Panc1 (cell line): ENCODE data around the gene PLEKHG2. TPM values are rescaled to one million over a fixed set of nuclear protein-coding genes. Genes with fewer than 3 reads are reported as not detected.

ENCODE experiments used
- ATAC-seq: fragments of 200-7000 bp; cut with Tn5 transposase; 2 replicates; pipeline ENCODE4 v1.9.1; 2020; ENCODE audit warnings: mild to moderate bottlenecking, moderate library complexity
- BruUV-seq: library from RNA; stranded (reverse); fragments of 400-500 nt; replicated peaks from 2 replicates; lab custom pipeline; 2021; lab: Mats Ljungman, UMichigan
- CTCF ChIA-PET: fragments of 300-600 bp; sonication (Branson Sonifier 250); formaldehyde crosslinking; loops from one replicate; lab custom pipeline; 2022; ENCODE audit warnings: antibody characterized with exemption; lab: Charles Lee
- POLR2A ChIA-PET: fragments of 300-600 bp; sonication (Branson Sonifier 250); formaldehyde crosslinking; loops from one replicate; lab custom pipeline; 2022; ENCODE audit warnings: antibody characterized with exemption; lab: Charles Lee
- DNase-seq: peaks from one replicate; pipeline ENCODE4 v3.0.0-alpha.2; 2010; ENCODE audit warnings: low read depth, low spot score
- H3K27ac ChIP-seq: 2 replicates; pipeline ENCODE4 v1.5.1; 2011; ENCODE audit warnings: mild to moderate bottlenecking, low read length, inconsistent platforms
- H3K27me3 ChIP-seq: fragments of 200-500 bp; sonication (Bioruptor generic); 2 replicates; pipeline ENCODE4 v1.6.0; 2014; ENCODE audit warnings: low read length, inconsistent platforms; ENCODE audit not compliant: control insufficient read depth, insufficient read depth
- H3K36me3 ChIP-seq: fragments of 200-500 bp; sonication (Bioruptor generic); 2 replicates; pipeline ENCODE4 v1.5.1; 2014; ENCODE audit warnings: inconsistent platforms, mild to moderate bottlenecking, low read length, moderate library complexity; ENCODE audit not compliant: control insufficient read depth, insufficient read depth
- H3K4me1 ChIP-seq: 2 replicates; pipeline ENCODE4 v1.5.1; 2011; ENCODE audit warnings: inconsistent platforms, mild to moderate bottlenecking, low read length, moderate library complexity; ENCODE audit not compliant: control insufficient read depth, insufficient read depth
- H3K4me3 ChIP-seq, 2 experiments: 2 replicates each; pipeline ENCODE4 v1.5.1; 2011 to 2012; ENCODE audit warnings: low read depth in 2 of 2, low read length in 2 of 2, mild to moderate bottlenecking in 2 of 2, inconsistent platforms in 1 of 2, moderate library complexity in 1 of 2
- H3K9me3 ChIP-seq: fragments of 200-500 bp; sonication (Bioruptor generic); 2 replicates; pipeline ENCODE4 v1.5.1; 2014; ENCODE audit warnings: low read depth, mild to moderate bottlenecking, inconsistent platforms, low read length, moderate library complexity; ENCODE audit not compliant: control insufficient read depth, insufficient read depth
- CTCF ChIP-seq: fragments of 450-650 bp; IDR thresholded peaks from 2 replicates; pipeline ENCODE4 v1.5.1; 2017; ENCODE audit warnings: mild to moderate bottlenecking
- POLR2AphosphoS5 ChIP-seq: IDR thresholded peaks from 2 replicates; pipeline ENCODE4 v1.6.1; 2012; ENCODE audit warnings: mild to moderate bottlenecking, low read depth, low read length, moderate library complexity
- REST ChIP-seq, 2 experiments: IDR thresholded peaks; 2 replicates each; pipeline ENCODE4 v1.6.1; 2011 to 2012; ENCODE audit warnings: low read depth in 2 of 2, control low read depth in 1 of 2, low read length in 1 of 2, mild to moderate bottlenecking in 1 of 2, moderate library complexity in 1 of 2; ENCODE audit not compliant: insufficient read depth in 1 of 2
- SIN3A ChIP-seq: IDR thresholded peaks from 2 replicates; pipeline ENCODE4 v1.6.1; 2012; ENCODE audit warnings: low read depth, mild to moderate bottlenecking, low read length, moderate library complexity, borderline replicate concordance; ENCODE audit not compliant: insufficient read depth
- TCF7L2 ChIP-seq: IDR thresholded peaks from 2 replicates; pipeline ENCODE4 v1.6.1; 2011; ENCODE audit warnings: mild to moderate bottlenecking, low read depth, low read length, inconsistent platforms
- in situ Hi-C: cut with HindIII; loops from 2 replicates; pipeline ENCODE4 v1.10.0; 2016; ENCODE audit warnings: low sequenced_read_pairs, low pct_unique_long_range_greater_than_20kb
- intact Hi-C: fragments of 100-400 bp; cut with micrococcal nuclease; formaldehyde crosslinking; loops from one replicate; pipeline ENCODE4 v1.10.0; 2022; ENCODE audit not compliant: unreplicated experiment
- total RNA-seq: library from RNA; stranded (reverse); gene quantifications from one replicate; pipeline ENCODE4 v1.2.1, GENCODE V29; 2021; ENCODE audit not compliant: unreplicated experiment

PLEKHG2 gene
- total RNA-seq, 1 experiment from 2014 or later: 1,988 TPM

- Histone ChIP-seq H3K4me1 (no peaks in the 10 kb centered on the region), H3K9me3 (no peaks in the 10 kb centered on the region), H3K27ac (no peak overlapping the region), H3K4me3 (no peak overlapping the region), H3K27me3 (no peaks in the 10 kb centered on the region), H3K36me3 (peaks cover 88% of the 10 kb centered on the region)
- intact Hi-C loops: loop anchor here (2.0 kb wide), 1 partner anchor 22 kb away; no protein-coding TSS in a partner anchor
- no TSS peak for BruUV-seq
- DNase-seq: no peak
- no peak for TF ChIP-seq SIN3A
- no peak for TF ChIP-seq POLR2AphosphoS5
- no peak for TF ChIP-seq TCF7L2
- no peak for TF ChIP-seq REST (IDR thresholded peaks at IDR 0.05; ENCODE audit: insufficient read depth in 1 of 2, low read depth in 2 of 2, low read length in 1 of 2)
- TF ChIP-seq CTCF: no peak
- peak; percentile 8 for ATAC-seq
- in situ Hi-C loops: no loop called here
- ChIA-PET POLR2A (interaction anchor here (2.2 kb wide), 1 partner anchor 20 kb away, joined by 6 read pairs; no protein-coding TSS in a partner anchor), CTCF (interaction anchor here (0.5 to 3.4 kb wide), 7 partner anchors 19 to 186 kb away, joined by 3 to 31 read pairs (median 5); partner anchors contain the start of gene RPS16)
Observed at GRCh38 chr19:39472746-39473442, 60.4 kb downstream of the PLEKHG2 start.

GRCh38 chr19:39473443-39473960 lies 61.0 kb downstream of the PLEKHG2 start:
- ChIA-PET CTCF (interaction anchor here (0.5 to 3.9 kb wide), 44 partner anchors 10 to 705 kb away, joined by 3 to 134 read pairs (median 12); partner anchors contain the start of genes DLL3, EID2, EID2B and MED29), POLR2A (interaction anchor here (1.2 to 3.5 kb wide), 5 partner anchors 20 to 59 kb away, joined by 4 to 36 read pairs (median 6); partner anchors contain the start of genes EID2B and RPS16)
- in situ Hi-C loops: no loop called here
- DNase-seq (no peak), ATAC-seq (peak; percentile 26)
- Histone ChIP-seq H3K9me3 (no peaks in the 10 kb centered on the region), H3K4me1 (no peaks in the 10 kb centered on the region), H3K27ac (no peak overlapping the region), H3K27me3 (no peaks in the 10 kb centered on the region), H3K36me3 (peaks cover 82% of the 10 kb centered on the region), H3K4me3 (no peak overlapping the region)
- intact Hi-C loops: loop anchor here (2.0 kb wide), 1 partner anchor 23 kb away; no protein-coding TSS in a partner anchor
- no TSS peak for BruUV-seq
- no peak for TF ChIP-seq REST (IDR thresholded peaks at IDR 0.05; ENCODE audit: insufficient read depth in 1 of 2, low read depth in 2 of 2, low read length in 1 of 2)
- no peak for TF ChIP-seq SIN3A
- no peak for TF ChIP-seq CTCF
- TF ChIP-seq TCF7L2: no peak
- no peak for TF ChIP-seq POLR2AphosphoS5
